Activated CD4-positive, alpha-beta T cell treated with anti-CD3 and anti-CD28 coated beads, Interleukin-10, Interleukin-2, amounts not matched to agents 100 ng/mL and 50 ng/mL, durations not matched to agents 16 hours and 8 hours (primary cell): ENCODE measurements around the gene COPS2.
"Not testable (repeated sequence)": the region's sequence is repeated elsewhere in the genome, so short reads cannot be mapped to it uniquely, and the experiment has no call there.

Source experiments
- DNase-seq: peaks from one replicate; pipeline ENCODE4 v3.0.0-alpha.2; 2020

The COPS2 gene

GRCh38 chr15:49155110-49155833 lies at the start of gene COPS2:
TSS of gene COPS2 (minus strand) at chr15:49155599. CDS start at chr15:49155578, 21 bp downstream.
- DNase-seq = peak; percentile 96

GRCh38 chr15:49200347-49200746 lies 44.9 kb upstream of the COPS2 start:
- no peak for DNase-seq

- no peak for DNase-seq
These were observed 44.3 kb upstream of the COPS2 start for GRCh38 chr15:49199666-49200065.

GRCh38 chr15:49196856-49197255 lies 41.5 kb upstream of the COPS2 start:
- no peak for DNase-seq

GRCh38 chr15:49191892-49192291 lies 36.5 kb upstream of the COPS2 start:
- DNase-seq = no peak

- DNase-seq = no peak
These were observed 35.2 kb upstream of the COPS2 start for GRCh38 chr15:49190586-49190985.

- no peak for DNase-seq
These were observed 34.2 kb upstream of the COPS2 start for GRCh38 chr15:49189631-49190030.

GRCh38 chr15:49188933-49189332 lies 33.5 kb upstream of the COPS2 start:
- DNase-seq = no peak

GRCh38 chr15:49187549-49188245 lies 32.3 kb upstream of the COPS2 start:
- DNase-seq = no peak

GRCh38 chr15:49185473-49185872 lies 30.1 kb upstream of the COPS2 start:
- DNase-seq = peak; percentile 50

- DNase-seq = not testable (repeated sequence)
These were observed 28.3 kb upstream of the COPS2 start for GRCh38 chr15:49183741-49184140.

- no peak for DNase-seq
These were observed 26.7 kb upstream of the COPS2 start for GRCh38 chr15:49182128-49182527.

GRCh38 chr15:49179433-49180190 lies 24.2 kb upstream of the COPS2 start:
- DNase-seq = no peak

- no peak for DNase-seq
These were observed 23.1 kb upstream of the COPS2 start for GRCh38 chr15:49178497-49178896.

GRCh38 chr15:49175582-49176397 lies 20.4 kb upstream of the COPS2 start:
- DNase-seq = not testable (repeated sequence)

GRCh38 chr15:49174902-49175301 lies 19.5 kb upstream of the COPS2 start:
- no peak for DNase-seq

- DNase-seq = no peak
These were observed 16.4 kb upstream of the COPS2 start for GRCh38 chr15:49171790-49172189.

- peak; percentile 93 for DNase-seq
These were observed 14.6 kb upstream of the COPS2 start, which contains the start of gene GALK2 for GRCh38 chr15:49169880-49170597. TSS of gene GALK2 (plus strand) at chr15:49170247. CDS start at chr15:49170323, 76 bp downstream.

- no peak for DNase-seq
These were observed 12.6 kb upstream of the COPS2 start for GRCh38 chr15:49168016-49168415.

GRCh38 chr15:49164865-49165264 lies 9.5 kb upstream of the COPS2 start:
- DNase-seq = no peak

GRCh38 chr15:49163678-49164077 lies 8.3 kb upstream of the COPS2 start:
- no peak for DNase-seq
